ENCODE measurements around the gene C13orf42.

Gene C13orf42

DNA sequence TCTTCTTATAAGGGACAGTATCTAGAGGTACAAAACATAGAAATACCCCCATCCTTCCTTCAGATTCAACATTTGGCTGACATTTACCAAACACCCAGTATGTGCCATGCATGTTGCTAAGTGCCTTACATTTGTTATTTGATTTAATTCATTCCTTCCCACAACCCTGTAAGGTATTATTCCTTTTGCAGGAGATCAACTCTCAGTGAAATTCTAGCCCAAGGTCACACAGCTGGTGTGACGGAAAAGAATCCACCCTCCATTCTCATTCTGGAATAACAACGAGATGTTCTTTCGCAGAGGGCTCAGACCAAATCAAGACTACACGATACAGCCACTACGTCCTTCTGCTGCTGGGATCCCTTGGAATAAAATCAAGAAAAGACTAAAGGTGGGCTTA, 67.8 kb downstream of the C13orf42 start:
- Histone ChIP-seq H3K9me3 (replicated peaks; ENCODE audit: low read length) (no peaks in the 10 kb centered on the region), H3K27me3 (ENCODE audit: control insufficient read depth, insufficient read depth, low read length) (peaks cover 27% of the 10 kb centered on the region), H3K4me3 (ENCODE audit: low read length) (no peak overlapping the region), H3K9ac (ENCODE audit: low read depth, low read length) (no peak overlapping the region), H3K4me1 (ENCODE audit: control insufficient read depth, insufficient read depth, low read length) (no peaks in the 10 kb centered on the region), H3K4me2 (ENCODE audit: low read length) (no peak overlapping the region), H3K36me3 (ENCODE audit: insufficient read depth, low read length) (no peaks in the 10 kb centered on the region)

DNA sequence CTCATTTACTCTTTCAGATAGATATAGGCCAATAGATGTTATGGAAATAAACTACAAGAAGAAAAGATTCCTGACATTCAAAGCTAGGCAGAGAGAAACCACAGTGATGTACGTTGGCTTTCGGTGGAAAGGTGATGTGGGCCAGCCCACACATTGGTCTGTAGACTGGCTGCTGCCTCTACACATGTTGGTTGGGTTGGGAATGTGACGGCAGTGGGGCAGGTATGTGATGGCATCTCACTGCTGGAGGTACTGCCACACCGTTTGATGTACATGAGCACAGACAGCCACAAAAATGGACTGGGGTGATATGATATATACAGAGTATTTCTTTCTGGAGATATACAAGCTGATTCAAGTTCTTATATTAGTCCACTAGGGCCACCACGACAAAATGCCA, 69.4 kb downstream of the C13orf42 start:
- Histone ChIP-seq H3K9me3 (replicated peaks; ENCODE audit: low read length) (no peaks in the 10 kb centered on the region), H3K9ac (ENCODE audit: low read depth, low read length) (no peak overlapping the region), H3K4me3 (ENCODE audit: low read length) (no peak overlapping the region), H3K27me3 (ENCODE audit: control insufficient read depth, insufficient read depth, low read length) (peaks cover 35% of the 10 kb centered on the region), H3K4me1 (ENCODE audit: control insufficient read depth, insufficient read depth, low read length) (no peaks in the 10 kb centered on the region), H3K4me2 (ENCODE audit: low read length) (no peak overlapping the region), H3K36me3 (ENCODE audit: insufficient read depth, low read length) (no peaks in the 10 kb centered on the region)

GRCh38 chr13:51041126-51041525, 69.9 kb downstream of the C13orf42 start:
- Histone ChIP-seq H3K9me3 (replicated peaks; ENCODE audit: low read length) (no peaks in the 10 kb centered on the region), H3K27me3 (ENCODE audit: control insufficient read depth, insufficient read depth, low read length) (peaks cover 35% of the 10 kb centered on the region), H3K9ac (ENCODE audit: low read depth, low read length) (no peak overlapping the region), H3K36me3 (ENCODE audit: insufficient read depth, low read length) (no peaks in the 10 kb centered on the region), H3K4me2 (ENCODE audit: low read length) (no peak overlapping the region), H3K4me3 (ENCODE audit: low read length) (no peak overlapping the region), H3K4me1 (ENCODE audit: control insufficient read depth, insufficient read depth, low read length) (no peaks in the 10 kb centered on the region)

DNA sequence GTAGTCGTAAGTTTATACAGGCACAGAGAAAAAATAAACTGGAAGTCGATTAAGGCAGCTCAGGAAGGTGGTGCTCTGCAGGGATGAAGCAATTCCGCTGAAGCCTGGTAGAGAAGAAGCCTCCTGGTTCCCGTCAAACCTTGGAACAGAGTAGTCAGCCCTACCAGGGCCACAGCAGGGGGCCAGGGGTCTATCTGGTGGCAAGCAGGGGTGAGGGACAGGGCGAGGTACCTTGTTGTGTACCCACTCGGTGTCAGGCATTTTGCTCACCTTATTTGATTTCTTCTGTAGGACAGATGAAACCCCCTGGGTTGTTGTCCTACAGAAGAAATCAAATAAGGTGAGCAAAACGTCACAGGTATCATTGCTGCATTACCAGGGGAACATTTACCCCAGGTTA, 70.6 kb downstream of the C13orf42 start:
- no peak overlapping the region for H3K4me3 ChIP-seq (ENCODE audit: low read length)
- no peak overlapping the region for H3K9ac ChIP-seq (ENCODE audit: low read depth, low read length)
- H3K36me3 ChIP-seq (ENCODE audit: insufficient read depth, low read length) = no peaks in the 10 kb centered on the region
- no peaks in the 10 kb centered on the region for H3K4me1 ChIP-seq (ENCODE audit: control insufficient read depth, insufficient read depth, low read length)
- no peak overlapping the region for H3K4me2 ChIP-seq (ENCODE audit: low read length)
- H3K9me3 ChIP-seq (replicated peaks; ENCODE audit: low read length) = no peaks in the 10 kb centered on the region
- peaks cover 38% of the 10 kb centered on the region for H3K27me3 ChIP-seq (ENCODE audit: control insufficient read depth, insufficient read depth, low read length)

DNA sequence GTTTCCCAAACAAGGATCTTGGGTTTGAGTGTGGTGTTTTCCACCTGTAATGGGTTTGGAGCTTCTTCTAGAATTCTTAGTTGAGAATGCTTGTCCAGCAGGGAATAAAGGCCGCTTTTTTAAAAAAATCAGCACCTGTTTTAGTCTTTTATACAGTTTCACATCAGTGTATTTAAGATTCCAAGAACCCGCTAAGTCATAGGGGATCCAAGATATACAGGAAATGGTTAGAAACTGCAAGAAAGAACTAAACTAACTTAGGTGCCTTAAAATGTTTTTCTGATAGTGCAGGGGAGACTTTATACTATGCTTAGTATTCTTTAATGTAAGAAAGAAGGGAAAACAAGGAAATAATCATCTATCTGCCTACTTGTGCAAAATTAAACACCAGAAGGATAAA, 74.7 kb downstream of the C13orf42 start:
- Histone ChIP-seq H3K9ac (ENCODE audit: low read depth, low read length) (no peak overlapping the region), H3K9me3 (replicated peaks; ENCODE audit: low read length) (no peaks in the 10 kb centered on the region), H3K27me3 (ENCODE audit: control insufficient read depth, insufficient read depth, low read length) (peaks cover 39% of the 10 kb centered on the region), H3K4me3 (ENCODE audit: low read length) (no peak overlapping the region), H3K4me2 (ENCODE audit: low read length) (no peak overlapping the region), H3K36me3 (ENCODE audit: insufficient read depth, low read length) (no peaks in the 10 kb centered on the region), H3K4me1 (ENCODE audit: control insufficient read depth, insufficient read depth, low read length) (no peaks in the 10 kb centered on the region)

DNA sequence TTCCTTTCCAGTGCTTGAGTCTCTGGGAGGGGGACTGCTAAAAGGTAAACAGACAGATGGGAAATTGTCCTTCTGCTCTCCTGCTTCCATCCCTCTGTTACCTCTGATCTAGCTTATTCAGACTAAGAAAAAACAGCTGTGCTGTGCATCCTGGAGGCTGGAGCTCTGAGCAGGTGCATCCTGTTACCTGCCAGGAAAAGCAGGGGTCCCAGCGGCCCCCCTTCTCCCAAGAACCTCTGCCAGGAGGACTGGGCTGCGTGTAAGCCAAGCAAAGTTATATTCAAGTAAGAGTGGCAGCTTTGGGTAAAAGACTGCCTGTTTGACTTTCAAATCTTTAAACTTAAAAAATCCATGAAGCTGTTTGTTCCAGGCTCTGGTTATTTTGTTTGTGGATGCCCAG, 75.1 kb downstream of the C13orf42 start:
- Histone ChIP-seq H3K4me3 (ENCODE audit: low read length) (no peak overlapping the region), H3K9me3 (replicated peaks; ENCODE audit: low read length) (no peaks in the 10 kb centered on the region), H3K9ac (ENCODE audit: low read depth, low read length) (no peak overlapping the region), H3K4me1 (ENCODE audit: control insufficient read depth, insufficient read depth, low read length) (no peaks in the 10 kb centered on the region), H3K27me3 (ENCODE audit: control insufficient read depth, insufficient read depth, low read length) (peaks cover 35% of the 10 kb centered on the region), H3K36me3 (ENCODE audit: insufficient read depth, low read length) (no peaks in the 10 kb centered on the region), H3K4me2 (ENCODE audit: low read length) (no peak overlapping the region)

DNA sequence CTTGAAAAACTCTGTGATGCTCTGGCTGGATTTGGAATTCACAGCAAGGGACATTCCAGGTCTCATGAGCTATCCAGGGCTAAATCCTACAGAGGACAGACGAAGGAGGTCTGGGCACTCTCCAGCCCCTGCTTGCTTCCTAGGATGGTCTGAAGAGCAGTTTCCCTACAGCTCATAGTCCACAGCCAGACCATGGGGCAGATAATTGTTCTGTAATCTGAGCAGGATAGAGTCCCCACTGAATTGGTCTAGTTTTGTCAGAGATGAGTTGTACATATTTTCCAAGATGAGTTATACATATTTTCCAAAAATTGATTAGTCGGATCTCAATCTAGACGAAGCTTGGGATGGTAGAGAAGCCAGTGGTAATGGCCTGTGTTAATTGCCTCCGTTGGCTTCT, 75.6 kb downstream of the C13orf42 start:
- H3K9ac ChIP-seq (ENCODE audit: low read depth, low read length) = no peak overlapping the region
- H3K9me3 ChIP-seq (replicated peaks; ENCODE audit: low read length) = no peaks in the 10 kb centered on the region
- H3K4me2 ChIP-seq (ENCODE audit: low read length) = no peak overlapping the region
- H3K36me3 ChIP-seq (ENCODE audit: insufficient read depth, low read length) = no peaks in the 10 kb centered on the region
- H3K4me3 ChIP-seq (ENCODE audit: low read length) = no peak overlapping the region
- no peaks in the 10 kb centered on the region for H3K4me1 ChIP-seq (ENCODE audit: control insufficient read depth, insufficient read depth, low read length)
- H3K27me3 ChIP-seq (ENCODE audit: control insufficient read depth, insufficient read depth, low read length) = peaks cover 33% of the 10 kb centered on the region

DNA sequence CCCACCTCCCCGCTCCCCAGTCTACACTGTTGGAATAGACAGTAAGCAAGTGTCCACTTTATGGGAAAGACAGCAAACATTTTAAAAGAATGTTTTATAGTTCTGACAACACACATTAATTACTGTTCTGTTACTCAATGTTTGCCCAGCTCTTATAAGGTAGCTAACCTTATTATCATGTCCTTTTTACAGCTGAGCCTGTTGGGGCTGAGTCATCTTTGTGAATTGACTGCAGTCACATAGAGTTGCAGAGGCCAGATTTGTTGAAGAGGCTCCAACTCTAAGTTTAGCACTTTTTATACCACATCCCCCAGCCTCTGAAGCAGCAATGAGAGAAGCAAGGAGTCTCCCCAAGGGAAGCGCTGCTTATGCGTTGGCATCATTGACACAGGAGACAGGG, 76.2 kb downstream of the C13orf42 start:
- Histone ChIP-seq H3K27me3 (ENCODE audit: control insufficient read depth, insufficient read depth, low read length) (peaks cover 27% of the 10 kb centered on the region), H3K9ac (ENCODE audit: low read depth, low read length) (no peak overlapping the region), H3K36me3 (ENCODE audit: insufficient read depth, low read length) (no peaks in the 10 kb centered on the region), H3K4me3 (ENCODE audit: low read length) (no peak overlapping the region), H3K9me3 (replicated peaks; ENCODE audit: low read length) (no peaks in the 10 kb centered on the region), H3K4me1 (ENCODE audit: control insufficient read depth, insufficient read depth, low read length) (no peaks in the 10 kb centered on the region), H3K4me2 (ENCODE audit: low read length) (no peak overlapping the region)

DNA sequence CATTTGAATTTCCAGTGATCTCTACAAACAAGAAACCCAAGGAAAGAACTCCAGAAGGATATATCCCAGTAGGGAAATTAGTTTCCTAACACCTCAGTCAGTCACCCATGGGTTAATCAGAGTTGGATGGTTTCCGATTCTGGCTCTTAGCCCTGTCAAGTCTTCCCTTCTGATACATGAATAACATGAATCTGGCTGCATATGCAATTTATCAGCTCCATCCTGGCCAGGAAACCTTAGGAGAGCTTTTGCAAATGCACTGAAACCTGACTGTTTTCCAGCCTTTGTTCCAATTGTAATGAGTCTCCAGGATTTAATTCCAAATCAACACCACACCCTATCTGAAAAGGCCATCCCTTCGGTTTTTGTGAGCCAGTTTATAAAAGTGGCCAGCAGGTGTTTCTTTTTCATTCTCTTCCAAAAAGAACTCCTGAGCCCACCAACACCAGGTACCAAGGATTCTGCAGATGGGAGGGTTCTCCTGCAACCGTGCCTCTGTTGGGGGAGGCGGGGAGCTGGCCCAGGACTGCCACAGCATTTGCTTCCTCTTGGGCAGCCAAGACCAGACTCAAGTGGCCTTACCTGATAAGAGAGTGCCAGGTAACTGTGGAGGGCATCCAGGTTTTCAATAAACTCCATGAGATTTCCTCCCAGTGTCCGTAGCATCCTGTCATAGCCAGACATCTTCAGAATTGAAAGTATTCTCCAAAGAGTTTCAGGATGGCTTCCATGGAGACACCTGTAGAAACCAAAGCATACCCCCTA, 77.5 kb downstream of the C13orf42 start:
- H3K27me3 ChIP-seq (ENCODE audit: control insufficient read depth, insufficient read depth, low read length) = peaks cover 26% of the 10 kb centered on the region
- H3K36me3 ChIP-seq (ENCODE audit: insufficient read depth, low read length) = no peaks in the 10 kb centered on the region
- H3K9ac ChIP-seq (ENCODE audit: low read depth, low read length) = no peak overlapping the region
- H3K9me3 ChIP-seq (replicated peaks; ENCODE audit: low read length) = no peaks in the 10 kb centered on the region
- H3K4me2 ChIP-seq (ENCODE audit: low read length) = no peak overlapping the region
- H3K4me1 ChIP-seq (ENCODE audit: control insufficient read depth, insufficient read depth, low read length) = no peaks in the 10 kb centered on the region
- H3K4me3 ChIP-seq (ENCODE audit: low read length) = no peak overlapping the region

GRCh38 chr13:51032831-51033230, 78.2 kb downstream of the C13orf42 start:
- no peak overlapping the region for H3K9ac ChIP-seq (ENCODE audit: low read depth, low read length)
- H3K4me2 ChIP-seq (ENCODE audit: low read length) = no peak overlapping the region
- no peaks in the 10 kb centered on the region for H3K9me3 ChIP-seq (replicated peaks; ENCODE audit: low read length)
- peaks cover 24% of the 10 kb centered on the region for H3K27me3 ChIP-seq (ENCODE audit: control insufficient read depth, insufficient read depth, low read length)
- no peak overlapping the region for H3K4me3 ChIP-seq (ENCODE audit: low read length)
- H3K4me1 ChIP-seq (ENCODE audit: control insufficient read depth, insufficient read depth, low read length) = no peaks in the 10 kb centered on the region
- no peaks in the 10 kb centered on the region for H3K36me3 ChIP-seq (ENCODE audit: insufficient read depth, low read length)

All from skeletal muscle satellite cell (primary cell).